Panc1 (cell line): ENCODE measurements around the gene ASXL3. TPM values are rescaled to one million over a fixed set of nuclear protein-coding genes. Genes with fewer than 3 reads are reported as not detected.

Experiments used
- ATAC-seq: fragments of 200-7000 bp; cut with Tn5 transposase; 2 replicates; pipeline ENCODE4 v1.9.1; 2020; ENCODE audit warnings: mild to moderate bottlenecking, moderate library complexity
- BruUV-seq: library from RNA; stranded (reverse); fragments of 400-500 nt; replicated peaks from 2 replicates; lab custom pipeline; 2021; lab: Mats Ljungman, UMichigan
- CTCF ChIA-PET: fragments of 300-600 bp; sonication (Branson Sonifier 250); formaldehyde crosslinking; loops from one replicate; lab custom pipeline; 2022; ENCODE audit warnings: antibody characterized with exemption; lab: Charles Lee
- POLR2A ChIA-PET: fragments of 300-600 bp; sonication (Branson Sonifier 250); formaldehyde crosslinking; loops from one replicate; lab custom pipeline; 2022; ENCODE audit warnings: antibody characterized with exemption; lab: Charles Lee
- DNase-seq: peaks from one replicate; pipeline ENCODE4 v3.0.0-alpha.2; 2010; ENCODE audit warnings: low read depth, low spot score
- H3K27ac ChIP-seq: 2 replicates; pipeline ENCODE4 v1.5.1; 2011; ENCODE audit warnings: mild to moderate bottlenecking, low read length, inconsistent platforms
- H3K27me3 ChIP-seq: fragments of 200-500 bp; sonication (Bioruptor generic); 2 replicates; pipeline ENCODE4 v1.6.0; 2014; ENCODE audit warnings: low read length, inconsistent platforms; ENCODE audit not compliant: control insufficient read depth, insufficient read depth
- H3K36me3 ChIP-seq: fragments of 200-500 bp; sonication (Bioruptor generic); 2 replicates; pipeline ENCODE4 v1.5.1; 2014; ENCODE audit warnings: inconsistent platforms, mild to moderate bottlenecking, low read length, moderate library complexity; ENCODE audit not compliant: control insufficient read depth, insufficient read depth
- H3K4me1 ChIP-seq: 2 replicates; pipeline ENCODE4 v1.5.1; 2011; ENCODE audit warnings: inconsistent platforms, mild to moderate bottlenecking, low read length, moderate library complexity; ENCODE audit not compliant: control insufficient read depth, insufficient read depth
- H3K4me3 ChIP-seq, 2 experiments: 2 replicates each; pipeline ENCODE4 v1.5.1; 2011 to 2012; ENCODE audit warnings: low read depth in 2 of 2, low read length in 2 of 2, mild to moderate bottlenecking in 2 of 2, inconsistent platforms in 1 of 2, moderate library complexity in 1 of 2
- H3K9me3 ChIP-seq: fragments of 200-500 bp; sonication (Bioruptor generic); 2 replicates; pipeline ENCODE4 v1.5.1; 2014; ENCODE audit warnings: low read depth, mild to moderate bottlenecking, inconsistent platforms, low read length, moderate library complexity; ENCODE audit not compliant: control insufficient read depth, insufficient read depth
- CTCF ChIP-seq: fragments of 450-650 bp; IDR thresholded peaks from 2 replicates; pipeline ENCODE4 v1.5.1; 2017; ENCODE audit warnings: mild to moderate bottlenecking
- POLR2AphosphoS5 ChIP-seq: IDR thresholded peaks from 2 replicates; pipeline ENCODE4 v1.6.1; 2012; ENCODE audit warnings: mild to moderate bottlenecking, low read depth, low read length, moderate library complexity
- REST ChIP-seq, 2 experiments: IDR thresholded peaks; 2 replicates each; pipeline ENCODE4 v1.6.1; 2011 to 2012; ENCODE audit warnings: low read depth in 2 of 2, control low read depth in 1 of 2, low read length in 1 of 2, mild to moderate bottlenecking in 1 of 2, moderate library complexity in 1 of 2; ENCODE audit not compliant: insufficient read depth in 1 of 2
- SIN3A ChIP-seq: IDR thresholded peaks from 2 replicates; pipeline ENCODE4 v1.6.1; 2012; ENCODE audit warnings: low read depth, mild to moderate bottlenecking, low read length, moderate library complexity, borderline replicate concordance; ENCODE audit not compliant: insufficient read depth
- TCF7L2 ChIP-seq: IDR thresholded peaks from 2 replicates; pipeline ENCODE4 v1.6.1; 2011; ENCODE audit warnings: mild to moderate bottlenecking, low read depth, low read length, inconsistent platforms
- in situ Hi-C: cut with HindIII; loops from 2 replicates; pipeline ENCODE4 v1.10.0; 2016; ENCODE audit warnings: low sequenced_read_pairs, low pct_unique_long_range_greater_than_20kb
- intact Hi-C: fragments of 100-400 bp; cut with micrococcal nuclease; formaldehyde crosslinking; loops from one replicate; pipeline ENCODE4 v1.10.0; 2022; ENCODE audit not compliant: unreplicated experiment
- total RNA-seq: library from RNA; stranded (reverse); gene quantifications from one replicate; pipeline ENCODE4 v1.2.1, GENCODE V29; 2021; ENCODE audit not compliant: unreplicated experiment

Gene ASXL3
- total RNA-seq, 1 experiment from 2014 or later, result 0.74 TPM

GRCh38 chr18:33575451-33575850 is 2.6 kb upstream of the ASXL3 start:
- Histone ChIP-seq H3K4me3 (no peak overlapping the region), H3K36me3 (no peaks in the 10 kb centered on the region), H3K27ac (no peak overlapping the region), H3K4me1 (peaks cover 9% of the 10 kb centered on the region; the same call in 1 of the 2 replicates), H3K9me3 (no peaks in the 10 kb centered on the region), H3K27me3 (peaks cover 37% of the 10 kb centered on the region)
- POLR2A ChIA-PET, result no interaction called here
- DNase-seq (no peak), ATAC-seq (no peak)
- TF ChIP-seq SIN3A (no peak), POLR2AphosphoS5 (no peak), REST (IDR thresholded peaks at IDR 0.05; ENCODE audit: insufficient read depth in 1 of 2, low read depth in 2 of 2, low read length in 1 of 2) (no peak), CTCF (no peak), TCF7L2 (no peak)
- no TSS peak for BruUV-seq
- intact Hi-C loops, result no loop called here
- in situ Hi-C loops, result no loop called here
- CTCF ChIA-PET, result no interaction called here

DNA sequence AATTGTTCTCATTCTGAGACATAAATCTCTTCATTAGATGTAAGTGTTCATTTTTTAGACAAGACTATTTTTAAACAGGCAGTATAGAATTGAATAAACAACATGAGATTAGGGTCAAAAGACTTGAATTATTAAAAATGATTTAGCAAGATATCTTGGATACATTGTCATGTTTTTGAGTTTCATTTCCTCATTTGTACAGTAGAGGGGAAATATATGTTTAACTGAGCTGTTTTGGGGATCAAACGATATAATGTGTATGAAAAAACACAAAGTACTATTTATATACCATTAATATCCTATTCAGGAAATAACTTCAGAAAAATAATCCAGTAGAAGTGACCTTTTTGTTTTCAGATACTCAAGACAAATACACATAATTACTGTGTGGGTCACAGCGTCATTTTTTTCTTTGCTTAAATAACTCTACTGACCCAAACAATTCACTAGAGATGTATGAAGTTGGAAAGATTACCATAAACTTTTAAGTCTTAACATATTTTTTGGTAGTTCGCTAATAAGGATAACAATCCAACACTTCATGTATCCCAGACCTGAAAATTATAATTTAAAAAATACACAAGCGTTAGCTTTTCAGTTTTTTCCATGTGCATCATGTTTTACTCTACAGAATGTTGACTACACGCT is 896 bp upstream of the ASXL3 start:
- no peak for DNase-seq
- POLR2A ChIA-PET, result no interaction called here
- Histone ChIP-seq H3K27ac (no peak overlapping the region), H3K27me3 (peaks cover 41% of the 10 kb centered on the region), H3K36me3 (no peaks in the 10 kb centered on the region), H3K9me3 (no peaks in the 10 kb centered on the region), H3K4me3 (peak overlapping the region; percentile 53 to 62), H3K4me1 (peaks cover 9% of the 10 kb centered on the region; the same call in 1 of the 2 replicates)
- in situ Hi-C loops (no loop called here), intact Hi-C loops (no loop called here)
- no peak for TF ChIP-seq POLR2AphosphoS5
- TF ChIP-seq CTCF, result no peak
- TF ChIP-seq REST (IDR thresholded peaks at IDR 0.05; ENCODE audit: insufficient read depth in 1 of 2, low read depth in 2 of 2, low read length in 1 of 2), result no peak
- no peak for TF ChIP-seq TCF7L2
- no peak for TF ChIP-seq SIN3A
- ATAC-seq, result no peak
- CTCF ChIA-PET, result no interaction called here
- BruUV-seq, result no TSS peak
